SU-DHL-6 (cell line): ENCODE results near the gene DOCK9.

Experiments used
- H2AFZ ChIP-seq: fragments of 200-600 bp; sonication (generic); 2 replicates; pipeline ENCODE4 v1.6.1; 2014; ENCODE audit warnings: low read depth, mild to moderate bottlenecking, moderate library complexity, mixed read lengths, antibody characterized with exemption, low read length; ENCODE audit not compliant: severe bottlenecking
- H3F3A ChIP-seq: fragments of 200-600 bp; shearing (Covaris generic); 2 replicates; pipeline ENCODE4 v1.6.0; 2016; ENCODE audit warnings: antibody characterized with exemption, mild to moderate bottlenecking; ENCODE audit not compliant: insufficient read depth
- H3K27ac ChIP-seq: fragments of 200-600 bp; sonication (generic); 2 replicates; pipeline ENCODE4 v1.5.1; 2016; ENCODE audit warnings: low read depth, mild to moderate bottlenecking, low read length, moderate library complexity, mixed read lengths
- H3K27me3 ChIP-seq: fragments of 200-600 bp; sonication (generic), shearing (Covaris generic); 2 replicates; pipeline ENCODE4 v1.6.0; 2014; ENCODE audit warnings: mild to moderate bottlenecking, low read length
- H3K36me3 ChIP-seq: fragments of 200-600 bp; sonication (generic); 2 replicates; pipeline ENCODE4 v1.6.1; 2014; ENCODE audit warnings: mild to moderate bottlenecking, low read length, mixed read lengths
- H3K4me2 ChIP-seq: fragments of 300-600, 200-600 bp; shearing (Covaris generic), sonication (generic); 2 replicates; pipeline ENCODE4 v1.6.0; 2014; ENCODE audit warnings: low read length, low read depth, mild to moderate bottlenecking; ENCODE audit not compliant: poor library complexity, severe bottlenecking
- H3K4me3 ChIP-seq: fragments of 200-600 bp; sonication (generic); 2 replicates; pipeline ENCODE4 v1.5.1; 2014; ENCODE audit warnings: antibody characterized with exemption, low read length, mild to moderate bottlenecking, mixed read lengths; ENCODE audit not compliant: insufficient read depth, poor library complexity, severe bottlenecking
- H3K79me2 ChIP-seq: fragments of 200-600 bp; sonication (generic); 2 replicates; pipeline ENCODE4 v1.6.1; 2014; ENCODE audit warnings: mild to moderate bottlenecking, low read length, moderate library complexity; ENCODE audit not compliant: insufficient read depth
- H3K9ac ChIP-seq: fragments of 200-600 bp; sonication (generic); 2 replicates; pipeline ENCODE4 v1.7.0; 2014; ENCODE audit warnings: mild to moderate bottlenecking, low read length
- H3K9me2 ChIP-seq: fragments of 200-600 bp; sonication (generic); replicated peaks from 2 replicates; pipeline ENCODE4 v1.6.1; 2014; ENCODE audit warnings: low read length; ENCODE audit not compliant: insufficient read depth
- H3K9me3 ChIP-seq: fragments of 200-600 bp; sonication (generic); 2 replicates; pipeline ENCODE4 v1.6.1; 2014; ENCODE audit warnings: low read length, mixed read lengths; ENCODE audit not compliant: insufficient read depth
- H4K20me1 ChIP-seq: fragments of 200-600 bp; sonication (generic); 2 replicates; pipeline ENCODE4 v1.6.1; 2014; ENCODE audit warnings: low read depth, mild to moderate bottlenecking, antibody characterized with exemption, low read length, moderate library complexity, mixed read lengths
- EZH2phosphoT487 ChIP-seq: fragments of 200-600 bp; sonication (generic), shearing (Covaris generic); conservative IDR thresholded peaks from 2 replicates; pipeline ENCODE4 v1.6.1; 2018; ENCODE audit warnings: mild to moderate bottlenecking, antibody characterized with exemption, low read length, moderate library complexity, mixed read lengths
- TF ChIP-seq, protein P1 (sequence below): fragments of 200-600 bp; sonication (generic); IDR thresholded peaks from one replicate; pipeline ENCODE4 v1.5.1; 2017; ENCODE audit warnings: antibody characterized with exemption, mild to moderate bottlenecking, low read length, moderate library complexity; ENCODE audit not compliant: insufficient read depth, poor library complexity, severe bottlenecking

The DOCK9 gene

DNA sequence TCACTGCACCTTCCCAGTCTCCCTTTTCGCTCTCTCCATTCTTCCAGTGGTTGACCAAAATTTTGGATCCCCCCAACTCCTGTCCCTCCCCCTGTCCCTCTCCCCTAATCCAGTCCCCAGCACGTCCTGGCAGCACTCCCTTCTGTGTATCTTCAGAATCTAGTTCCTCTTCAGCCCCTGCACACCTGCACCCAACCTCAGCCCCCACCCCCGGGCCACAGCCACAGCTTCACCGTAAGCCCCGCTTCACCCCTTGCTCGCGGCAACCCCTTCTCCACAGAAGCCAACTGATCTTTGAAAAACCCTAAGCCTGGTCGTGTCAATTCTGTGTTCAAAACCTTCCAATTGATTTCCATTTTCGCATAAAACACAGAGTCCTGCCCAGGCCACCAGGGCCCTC, 189.9 kb downstream of the DOCK9 start:
- no peak overlapping the region for H3K4me3 ChIP-seq
- H3K9me2 ChIP-seq: no peaks in the 10 kb centered on the region
- no peaks in the 10 kb centered on the region for H3K27me3 ChIP-seq
- no peaks in the 10 kb centered on the region for H3F3A ChIP-seq
- no peaks in the 10 kb centered on the region for H3K9me3 ChIP-seq
- no peak overlapping the region for H3K4me2 ChIP-seq
- H3K9ac ChIP-seq: no peak overlapping the region
- TF ChIP-seq EZH2phosphoT487: no peak
- TF ChIP-seq, protein P1, sequence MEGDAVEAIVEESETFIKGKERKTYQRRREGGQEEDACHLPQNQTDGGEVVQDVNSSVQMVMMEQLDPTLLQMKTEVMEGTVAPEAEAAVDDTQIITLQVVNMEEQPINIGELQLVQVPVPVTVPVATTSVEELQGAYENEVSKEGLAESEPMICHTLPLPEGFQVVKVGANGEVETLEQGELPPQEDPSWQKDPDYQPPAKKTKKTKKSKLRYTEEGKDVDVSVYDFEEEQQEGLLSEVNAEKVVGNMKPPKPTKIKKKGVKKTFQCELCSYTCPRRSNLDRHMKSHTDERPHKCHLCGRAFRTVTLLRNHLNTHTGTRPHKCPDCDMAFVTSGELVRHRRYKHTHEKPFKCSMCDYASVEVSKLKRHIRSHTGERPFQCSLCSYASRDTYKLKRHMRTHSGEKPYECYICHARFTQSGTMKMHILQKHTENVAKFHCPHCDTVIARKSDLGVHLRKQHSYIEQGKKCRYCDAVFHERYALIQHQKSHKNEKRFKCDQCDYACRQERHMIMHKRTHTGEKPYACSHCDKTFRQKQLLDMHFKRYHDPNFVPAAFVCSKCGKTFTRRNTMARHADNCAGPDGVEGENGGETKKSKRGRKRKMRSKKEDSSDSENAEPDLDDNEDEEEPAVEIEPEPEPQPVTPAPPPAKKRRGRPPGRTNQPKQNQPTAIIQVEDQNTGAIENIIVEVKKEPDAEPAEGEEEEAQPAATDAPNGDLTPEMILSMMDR: no peak
- H2AFZ ChIP-seq: no peak overlapping the region
- H3K79me2 ChIP-seq: no peaks in the 10 kb centered on the region
- no peak overlapping the region for H3K27ac ChIP-seq
- no peaks in the 10 kb centered on the region for H4K20me1 ChIP-seq
- H3K36me3 ChIP-seq: no peaks in the 10 kb centered on the region

DNA sequence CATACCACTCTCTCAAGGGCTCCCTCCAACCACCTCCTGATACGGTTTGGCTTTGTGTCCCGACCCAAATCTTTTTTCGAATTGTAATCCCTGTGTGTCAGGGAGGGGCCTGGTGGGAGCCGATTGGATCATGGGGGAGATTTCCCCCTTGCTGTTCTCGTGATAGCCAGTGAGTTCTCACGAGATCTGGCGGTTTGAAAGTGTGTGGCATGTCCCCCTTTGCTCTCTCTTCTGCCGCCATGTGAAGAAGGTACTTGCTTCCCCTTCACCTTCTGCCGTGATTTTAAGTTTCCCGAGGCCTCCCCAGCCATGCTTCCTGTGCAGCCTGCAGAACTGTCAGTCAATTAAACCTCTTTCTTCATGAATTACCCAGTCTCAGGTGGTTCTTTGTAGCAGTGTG, 190.7 kb downstream of the DOCK9 start:
- Histone ChIP-seq H3K4me2 (no peak overlapping the region), H3K27me3 (no peaks in the 10 kb centered on the region), H3K27ac (no peak overlapping the region), H3K36me3 (no peaks in the 10 kb centered on the region), H2AFZ (no peak overlapping the region), H3K9me2 (no peaks in the 10 kb centered on the region), H4K20me1 (no peaks in the 10 kb centered on the region), H3K79me2 (no peaks in the 10 kb centered on the region), H3K9me3 (no peaks in the 10 kb centered on the region), H3K4me3 (no peak overlapping the region), H3K9ac (no peak overlapping the region), H3F3A (no peaks in the 10 kb centered on the region)
- TF ChIP-seq, protein P1: no peak
- TF ChIP-seq EZH2phosphoT487: no peak

DNA sequence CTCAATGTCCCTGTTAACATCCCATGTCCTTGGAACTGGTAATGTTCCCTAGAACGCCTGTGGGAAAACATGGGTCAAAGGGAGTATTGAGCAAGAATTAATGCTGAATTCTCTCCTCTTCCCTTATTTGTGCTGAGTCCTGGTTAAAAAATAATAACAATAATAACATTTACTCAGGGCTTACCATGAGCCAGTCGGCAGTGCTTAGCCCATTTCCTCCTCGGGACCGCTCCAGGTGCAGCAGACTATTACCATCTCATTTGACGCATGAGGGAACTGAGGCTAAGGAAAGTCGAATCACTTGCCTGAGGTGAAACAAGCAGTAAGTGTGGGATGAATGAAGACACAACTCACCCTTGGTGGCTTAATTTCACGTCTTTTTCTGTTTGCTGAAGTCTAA, 191.8 kb downstream of the DOCK9 start:
- Histone ChIP-seq H4K20me1 (no peaks in the 10 kb centered on the region), H3K9ac (no peak overlapping the region), H3F3A (no peaks in the 10 kb centered on the region), H3K4me2 (no peak overlapping the region), H3K27me3 (no peaks in the 10 kb centered on the region), H3K27ac (no peak overlapping the region), H3K79me2 (no peaks in the 10 kb centered on the region), H3K36me3 (no peaks in the 10 kb centered on the region), H2AFZ (no peak overlapping the region), H3K4me3 (no peak overlapping the region), H3K9me2 (no peaks in the 10 kb centered on the region), H3K9me3 (no peaks in the 10 kb centered on the region)
- TF ChIP-seq, protein P1: no peak
- TF ChIP-seq EZH2phosphoT487: no peak
